DND-41 (cell line): ENCODE data around the gene PODXL.

Experiments
- CTCF ChIP-seq: IDR thresholded peaks from 2 replicates; pipeline ENCODE4 v1.5.1; 2012; ENCODE audit warnings: borderline replicate concordance, low read length, moderate library complexity, mild to moderate bottlenecking; ENCODE audit not compliant: poor library complexity, severe bottlenecking; ENCODE audit errors: extremely low read depth
- EZH2 ChIP-seq: IDR thresholded peaks from 3 replicates; pipeline ENCODE4 v1.6.1; 2012; ENCODE audit warnings: borderline replicate concordance, low read depth, mild to moderate bottlenecking, moderate library complexity, low read length, inconsistent platforms; ENCODE audit not compliant: severe bottlenecking

- no peak for TF ChIP-seq CTCF
- TF ChIP-seq EZH2 = no peak
Observed at GRCh38 chr7:131564640-131565039, 8.2 kb upstream of the PODXL start.
